Stimulated activated CD8-positive, alpha-beta memory T cell treated with anti-CD3 and anti-CD28 coated beads, Interleukin-2, amount 100 ng/mL, for 1 hour (primary cell): Measurements from ENCODE around the gene FAAP100.
"Not testable (repeated sequence)": the region's sequence is repeated elsewhere in the genome, so short reads cannot be mapped to it uniquely, and the experiment has no call there.

Source experiments
- DNase-seq, 2 donors: peaks; one replicate each; pipeline ENCODE4 v3.0.0-alpha.2; 2020; ENCODE audit warnings: low read depth in 2 of 2

The FAAP100 gene

GRCh38 chr17:81538651-81539570 lies 13.2 kb downstream of the FAAP100 start:
- DNase-seq, result no peak

DNA sequence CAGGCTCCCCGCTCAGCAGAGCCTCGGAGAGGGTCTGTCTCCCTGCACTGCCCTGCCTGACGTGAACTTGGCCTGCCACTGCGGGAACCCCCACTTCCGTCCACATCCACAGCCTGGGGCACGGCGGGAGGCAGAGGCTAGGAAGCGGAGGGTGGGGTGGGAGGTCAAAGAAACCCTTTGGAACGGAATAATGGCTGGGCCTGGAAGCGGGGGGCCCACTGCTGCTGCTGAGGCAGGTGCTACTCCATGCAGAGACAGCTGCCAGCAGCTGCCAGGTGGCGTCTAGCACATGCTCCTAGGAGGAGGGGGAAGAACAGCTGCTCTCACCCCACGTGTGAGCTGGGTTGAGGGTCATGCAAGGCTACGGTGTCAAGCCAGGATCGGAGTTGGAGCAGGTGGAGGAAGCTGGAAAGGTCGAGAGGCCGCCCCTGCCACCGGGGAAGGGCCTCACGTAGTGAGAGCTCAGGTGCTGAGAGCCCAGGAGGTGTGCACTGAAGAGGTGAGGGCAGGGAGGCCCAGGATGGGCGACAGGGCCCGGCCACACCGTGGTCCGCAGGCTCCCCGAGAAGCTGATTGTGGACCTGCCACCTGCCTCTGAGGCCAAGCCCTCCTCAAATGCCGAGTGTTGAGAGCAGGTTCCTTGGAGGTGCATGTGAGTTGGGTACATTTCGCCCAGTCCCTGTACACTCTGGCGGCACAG lies 14.1 kb downstream of the FAAP100 start:
- DNase-seq, result no peak

DNA sequence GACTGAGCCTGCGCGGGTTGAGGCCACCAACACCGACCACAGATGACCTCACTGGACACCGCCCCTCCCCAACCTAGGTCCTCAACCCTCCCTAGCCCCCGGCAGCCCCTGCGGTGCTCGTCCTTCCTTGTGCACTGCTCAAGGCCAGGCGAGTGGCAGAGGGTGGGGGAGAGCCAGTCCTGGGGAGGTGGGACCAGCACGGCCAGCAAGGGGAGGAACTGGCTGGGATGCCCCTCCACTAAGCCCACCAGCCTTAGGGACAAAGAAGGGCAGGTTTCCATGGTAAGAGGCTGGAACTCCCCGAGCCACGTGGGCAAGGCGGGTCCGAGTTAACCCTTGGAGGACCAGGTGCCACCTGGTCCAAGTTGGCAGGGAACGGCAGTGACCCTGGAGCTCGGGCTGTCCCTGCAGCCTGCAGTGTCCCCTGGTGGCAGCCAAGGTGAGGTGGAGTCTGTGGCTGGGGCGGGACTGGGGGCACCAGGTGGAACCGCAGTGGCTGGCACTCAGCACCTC lies 14.8 kb downstream of the FAAP100 start:
- no peak for DNase-seq

DNA sequence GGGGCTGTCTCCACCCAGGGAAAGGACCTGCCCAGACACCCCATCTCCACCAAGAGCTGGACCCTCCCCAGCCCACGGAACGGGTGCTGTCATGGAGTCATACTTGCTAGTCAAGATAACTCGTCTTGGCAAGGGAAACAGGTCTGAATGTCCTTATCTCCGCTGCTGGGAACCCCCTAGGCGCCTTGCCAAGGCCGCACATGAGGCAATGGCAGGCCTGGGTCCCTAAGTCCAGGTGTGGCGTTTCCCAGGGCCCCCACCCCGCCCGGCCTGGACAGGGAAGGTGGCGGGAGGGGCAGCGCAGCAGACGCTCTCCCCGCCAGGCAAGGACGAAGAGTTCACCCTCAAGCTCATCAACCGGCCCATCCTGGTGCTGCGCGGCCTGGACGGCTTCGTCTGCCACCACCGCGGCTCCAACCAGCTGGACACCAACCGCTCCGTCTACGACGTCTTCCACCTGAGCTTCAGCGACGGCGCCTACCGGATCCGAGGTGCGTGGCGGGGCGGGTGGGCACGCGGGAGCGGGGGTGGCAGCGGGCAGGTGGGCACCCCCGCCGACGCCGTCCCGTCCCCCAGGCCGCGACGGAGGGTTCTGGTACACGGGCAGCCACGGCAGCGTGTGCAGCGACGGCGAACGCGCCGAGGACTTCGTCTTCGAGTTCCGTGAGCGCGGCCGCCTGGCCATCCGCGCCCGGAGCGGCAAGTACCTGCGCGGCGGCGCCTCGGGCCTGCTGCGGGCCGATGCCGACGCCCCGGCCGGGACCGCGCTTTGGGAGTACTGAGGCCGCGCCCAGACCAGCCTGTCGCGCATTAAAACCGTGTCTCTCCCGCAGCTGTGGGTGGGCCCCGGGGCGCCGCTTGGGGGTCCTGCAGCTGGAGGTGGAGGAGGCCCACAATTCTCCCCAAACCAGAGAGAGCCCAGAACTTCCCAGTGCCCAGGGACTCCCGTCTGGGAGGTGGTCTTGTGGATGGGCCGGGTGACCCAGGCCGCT lies 15.6 kb downstream of the FAAP100 start:
- DNase-seq, result no peak

DNA sequence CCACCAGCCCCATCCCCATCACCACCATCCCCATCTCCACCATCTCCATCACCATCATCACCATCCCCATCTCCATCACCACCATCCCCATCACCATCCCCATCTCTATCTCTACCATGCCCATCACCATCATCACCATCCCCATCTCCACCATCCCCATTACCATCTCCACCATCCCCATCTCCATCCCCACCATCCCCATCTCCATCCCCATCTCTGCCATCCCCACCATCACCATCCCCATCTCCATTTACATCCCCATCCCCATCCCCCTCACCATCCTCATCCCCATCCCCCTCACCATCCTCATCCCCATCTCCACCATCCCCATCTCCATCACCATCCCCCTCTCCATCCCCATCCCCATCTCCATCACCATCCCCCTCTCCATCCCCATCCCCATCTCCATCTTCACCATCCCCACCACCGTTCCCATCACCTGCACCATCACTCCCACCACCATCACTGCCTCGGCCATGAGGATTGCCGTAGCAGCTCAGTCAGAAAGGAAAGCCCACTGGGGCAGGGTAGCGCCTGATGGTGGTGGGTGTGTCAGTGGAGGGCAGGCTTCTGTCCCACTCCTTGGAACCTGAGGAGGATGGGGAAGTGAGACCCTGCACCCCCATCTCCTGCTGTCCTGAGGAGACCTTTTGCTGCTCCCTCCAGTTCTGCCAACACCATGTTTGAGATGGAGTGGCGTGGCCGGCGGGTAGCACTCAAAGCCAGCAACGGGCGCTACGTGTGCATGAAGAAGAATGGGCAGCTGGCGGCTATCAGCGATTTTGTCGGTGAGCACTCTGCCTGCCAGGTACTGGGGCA lies 16.5 kb downstream of the FAAP100 start:
- no peak for DNase-seq

- no peak for DNase-seq
Measured at GRCh38 chr17:81535007-81535328, 17.2 kb downstream of the FAAP100 start.

DNA sequence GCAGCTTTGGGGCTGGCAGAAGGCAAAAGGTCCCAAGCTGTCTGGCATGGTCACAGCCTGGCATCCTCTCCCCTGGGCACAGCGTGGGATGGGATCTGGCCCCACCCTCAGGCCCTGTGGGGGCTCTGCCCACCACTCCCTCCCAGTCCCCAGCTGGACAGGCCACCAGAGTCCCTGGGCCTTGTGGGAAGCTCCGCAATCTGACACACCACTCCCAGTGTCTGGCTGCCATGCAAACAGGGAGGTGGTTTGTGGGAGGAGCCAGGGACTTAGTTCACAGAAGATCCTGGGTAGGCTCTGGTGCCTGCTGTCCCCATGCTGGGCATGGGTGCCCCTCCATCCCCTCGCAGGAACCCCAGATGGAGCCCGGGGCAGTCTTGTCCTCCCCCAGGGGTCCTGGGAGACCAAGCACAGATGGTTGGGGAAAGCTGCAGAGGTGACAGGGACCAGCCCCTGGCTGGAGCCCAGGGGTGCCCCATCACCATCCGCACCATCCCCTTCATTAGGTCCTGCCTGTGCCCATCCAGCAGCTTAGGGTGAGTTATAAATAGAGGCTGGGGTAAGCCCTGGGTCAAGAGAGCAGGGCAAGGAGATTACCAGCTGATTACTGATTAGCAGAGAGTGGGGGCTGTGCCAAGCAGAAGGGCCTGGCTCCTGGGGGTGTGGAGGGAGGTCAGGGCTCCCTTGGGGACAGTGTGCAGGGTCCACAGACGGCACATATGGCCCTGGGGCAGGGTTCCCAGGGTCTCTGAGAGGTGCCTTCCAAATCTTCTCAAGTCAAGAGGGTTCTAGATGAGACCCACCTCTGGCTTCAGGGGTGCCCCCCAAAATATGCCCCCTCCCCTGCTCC lies 17.8 kb downstream of the FAAP100 start:
- DNase-seq, result no peak

DNA sequence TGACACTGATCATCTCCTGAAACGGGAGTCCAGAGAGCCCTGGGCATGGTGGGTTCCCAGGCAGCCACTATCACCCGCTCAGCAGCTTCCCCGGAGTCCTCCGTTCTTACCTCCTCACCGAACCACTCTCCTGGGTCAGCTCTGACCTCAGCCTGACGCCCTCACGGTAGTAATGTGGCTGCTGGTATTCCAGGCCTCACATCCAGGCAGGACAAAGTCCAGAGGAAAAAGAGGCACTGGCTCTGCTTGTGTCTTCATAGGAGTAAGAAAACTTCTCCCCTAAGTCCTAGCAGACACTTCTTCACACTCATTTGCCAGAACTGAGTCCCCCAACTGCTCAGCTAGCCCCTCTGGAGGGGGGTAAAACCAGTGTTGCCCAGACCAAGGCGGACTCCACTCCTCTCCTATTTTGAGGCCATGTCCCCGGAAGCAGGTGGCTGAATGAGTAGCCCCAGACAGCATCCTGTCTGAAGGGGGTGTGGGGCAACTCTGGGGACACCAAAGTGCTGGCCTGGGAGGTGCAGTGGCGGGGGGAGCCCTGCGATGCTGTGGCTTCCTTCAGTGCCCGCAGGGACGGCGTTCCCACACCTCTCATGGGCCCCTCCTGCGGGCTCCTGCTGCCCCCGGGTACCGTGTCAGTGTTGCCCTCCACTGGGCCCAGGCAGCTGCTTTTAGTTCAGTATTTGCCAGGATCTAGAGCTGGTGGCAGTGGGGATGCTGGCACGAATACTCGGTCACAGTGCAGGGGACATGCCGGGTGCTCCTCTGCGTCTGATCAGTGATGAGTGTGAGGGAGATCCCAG lies 18.6 kb downstream of the FAAP100 start:
- DNase-seq, result no peak

GRCh38 chr17:81532490-81533287 lies 19.5 kb downstream of the FAAP100 start:
- no peak for DNase-seq

- not testable (repeated sequence) for DNase-seq
Measured at GRCh38 chr17:81531998-81532404, 20.2 kb downstream of the FAAP100 start.

- DNase-seq, result not testable (repeated sequence)
Measured at GRCh38 chr17:81531013-81531412, 21.1 kb downstream of the FAAP100 start.

GRCh38 chr17:81529437-81529803 lies 22.7 kb downstream of the FAAP100 start:
- DNase-seq, result no peak

DNA sequence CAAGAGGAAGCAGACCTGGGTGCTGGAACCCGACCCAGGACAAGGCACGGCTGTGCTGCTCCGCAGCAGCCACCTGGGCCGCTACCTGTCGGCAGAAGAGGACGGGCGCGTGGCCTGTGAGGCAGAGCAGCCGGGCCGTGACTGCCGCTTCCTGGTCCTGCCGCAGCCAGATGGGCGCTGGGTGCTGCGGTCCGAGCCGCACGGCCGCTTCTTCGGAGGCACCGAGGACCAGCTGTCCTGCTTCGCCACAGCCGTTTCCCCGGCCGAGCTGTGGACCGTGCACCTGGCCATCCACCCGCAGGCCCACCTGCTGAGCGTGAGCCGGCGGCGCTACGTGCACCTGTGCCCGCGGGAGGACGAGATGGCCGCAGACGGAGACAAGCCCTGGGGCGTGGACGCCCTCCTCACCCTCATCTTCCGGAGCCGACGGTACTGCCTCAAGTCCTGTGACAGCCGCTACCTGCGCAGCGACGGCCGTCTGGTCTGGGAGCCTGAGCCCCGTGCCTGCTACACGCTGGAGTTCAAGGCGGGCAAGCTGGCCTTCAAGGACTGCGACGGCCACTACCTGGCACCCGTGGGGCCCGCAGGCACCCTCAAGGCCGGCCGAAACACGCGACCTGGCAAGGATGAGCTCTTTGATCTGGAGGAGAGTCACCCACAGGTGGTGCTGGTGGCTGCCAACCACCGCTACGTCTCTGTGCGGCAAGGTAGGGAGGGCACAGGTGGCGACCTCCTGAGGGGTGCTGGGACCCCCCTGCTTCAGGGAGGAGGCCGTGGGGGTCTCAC lies 23.3 kb downstream of the FAAP100 start:
- DNase-seq, result no peak

- DNase-seq, result no peak
Measured at GRCh38 chr17:81528384-81528650, 23.8 kb downstream of the FAAP100 start.

DNA sequence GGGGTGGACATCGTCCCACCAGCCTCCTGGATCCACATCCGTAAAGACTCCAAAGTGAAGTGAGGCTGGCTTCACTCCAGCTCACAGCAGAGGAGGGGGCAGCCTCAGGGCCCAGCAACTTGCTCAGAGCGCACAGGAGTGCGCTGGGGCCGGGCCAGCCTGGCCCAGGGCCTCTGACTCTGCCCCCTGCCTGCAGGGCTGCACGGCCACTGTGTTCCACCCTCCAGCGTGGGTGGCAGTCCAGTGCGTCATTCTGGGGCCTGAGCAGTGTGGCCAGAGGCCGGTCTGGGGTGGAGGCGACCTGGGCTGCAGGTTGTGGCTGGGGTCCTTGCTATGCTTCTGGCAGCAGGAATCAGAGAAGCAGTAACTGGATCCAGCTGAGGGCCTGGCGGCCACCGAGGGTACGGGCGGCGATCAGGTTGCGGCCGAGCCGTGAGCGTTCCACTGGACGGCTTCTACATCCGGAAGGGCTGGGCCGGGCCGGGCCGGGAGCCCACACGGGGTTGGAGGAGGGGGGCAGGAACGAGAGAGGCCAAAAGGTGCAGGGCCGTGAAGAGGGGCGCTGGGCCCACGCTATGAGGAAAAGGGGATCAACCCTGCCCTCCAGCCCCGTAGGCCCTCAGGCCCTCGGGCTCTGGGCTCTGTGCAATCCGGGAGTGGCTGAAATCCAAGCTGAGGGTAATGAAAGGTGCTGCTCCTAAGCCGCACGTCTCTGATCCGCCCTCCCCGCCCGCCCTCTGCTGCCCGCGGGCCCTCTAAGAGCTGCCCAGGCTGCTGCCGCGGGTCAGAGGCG lies 24.4 kb downstream of the FAAP100 start, which contains the start of gene FSCN2:
FSCN2 (plus strand) TSS at position 787 of the 793 bp plus-strand sequence. CDS start 155 bp downstream, outside the sequence.
- DNase-seq, result no peak

GRCh38 chr17:81526662-81527571 lies 25.2 kb downstream of the FAAP100 start:
- no peak for DNase-seq
